ENCODE results near the gene SORCS2. TPM values are rescaled to one million over a fixed set of nuclear protein-coding genes. Genes with fewer than 3 reads are reported as not detected.

The SORCS2 gene
- total and polyA plus RNA-seq, 2 of the 13 experiments (the other 11 are each of a cell fraction or from before 2014, with no cell fraction given): 0.82 to 1.0 TPM

- BruUV-seq (replicated peaks): no TSS peak
- H3K36me3 ChIP-seq (replicated peaks in 1 of 2; ENCODE audit: control insufficient read depth in 1 of 2, insufficient read depth in 2 of 2, low read length in 2 of 2): no peaks in the 10 kb centered on the region
- no peak overlapping the region for H3K27ac ChIP-seq (ENCODE audit: extremely low read length, insufficient read depth, low read length)
- CTCF ChIA-PET (ENCODE audit: low intra/inter-chr PET ratio, low total read pairs): no interaction called here
- no peaks in the 10 kb centered on the region for H3K79me2 ChIP-seq (ENCODE audit: insufficient read depth, low read length)
- H3K9me3 ChIP-seq (ENCODE audit: low read length): no peaks in the 10 kb centered on the region
- DNase-seq (ENCODE audit: low spot score) (no peak), FAIRE-seq (no peak), ATAC-seq (peak; percentile 73)
- intact Hi-C loops (cut with micrococcal nuclease; ENCODE audit: unreplicated experiment): no loop called here
- POLR2A ChIA-PET: no interaction called here
- no peaks in the 10 kb centered on the region for H3K4me1 ChIP-seq (ENCODE audit: insufficient read depth, low read length)
- H4K20me1 ChIP-seq (ENCODE audit: insufficient read depth, low read length): no peaks in the 10 kb centered on the region
- no peak overlapping the region for H2AFZ ChIP-seq (ENCODE audit: low read length)
- no peaks in the 10 kb centered on the region for H3K27me3 ChIP-seq (ENCODE audit: control insufficient read depth in 1 of 2, insufficient read depth in 2 of 2, low read length in 2 of 2)
- H3K4me2 ChIP-seq (ENCODE audit: low read depth, low read length): no peak overlapping the region
- in situ Hi-C loops (cut with HindIII; ENCODE audit: extremely low pct_ligation_motif_present, low pct_unique_long_range_greater_than_20kb): no loop called here
- TF ChIP-seq ZMAT3 (CRISPR knock-in tag; conservative IDR thresholded peaks at IDR 0.05) (no peak), DMAP1 (CRISPR knock-in tag; IDR thresholded peaks at IDR 0.05) (no peak), TEF (CRISPR knock-in tag; IDR thresholded peaks at IDR 0.05) (no peak), ELF1 (CRISPR knock-in tag; IDR thresholded peaks at IDR 0.05) (no peak), CTCF (CRISPR knock-in tag; IDR thresholded peaks at IDR 0.05) (peak; percentile 36), DNMT1 (CRISPR knock-in tag; IDR thresholded peaks at IDR 0.05) (no peak), NR2F6 (IDR thresholded peaks at IDR 0.05) (no peak), NR2F6 (CRISPR knock-in tag; IDR thresholded peaks at IDR 0.05) (no peak)
- 82% methylated on average over 13 of the region's 21 CpGs for WGBS (ENCODE audit: low lambda C conversion rate)
- no peak overlapping the region for H3K4me3 ChIP-seq (replicated peaks in 1 of 3; ENCODE audit: insufficient read depth in 1 of 3, low read depth in 2 of 3, low read length in 3 of 3)
- no peak overlapping the region for H3K9ac ChIP-seq (ENCODE audit: insufficient read depth, low read depth, low read length)
These were observed 401.5 kb downstream of the SORCS2 start for GRCh38 chr4:7593646-7594412.
